GM15510 (cell line): Measurements from ENCODE around the gene BARD1.

Experiments used
- POLR2A ChIP-seq: IDR thresholded peaks from 3 replicates; pipeline ENCODE4 v1.6.1; 2011; ENCODE audit warnings: borderline replicate concordance; ENCODE audit not compliant: insufficient read length; ENCODE audit errors: extremely low read depth

BARD1 gene

GRCh38 chr2:214796911-214797310, 12.6 kb downstream of the BARD1 start:
- no peak for TF ChIP-seq POLR2A

- no peak for TF ChIP-seq POLR2A
Measured at GRCh38 chr2:214782671-214783070, 26.8 kb downstream of the BARD1 start.

- TF ChIP-seq POLR2A = no peak
Measured at GRCh38 chr2:214781226-214781625, 28.3 kb downstream of the BARD1 start.

- no peak for TF ChIP-seq POLR2A
Measured at GRCh38 chr2:214775971-214776370, 33.5 kb downstream of the BARD1 start.

- no peak for TF ChIP-seq POLR2A
Measured at GRCh38 chr2:214774108-214774507, 35.4 kb downstream of the BARD1 start.

GRCh38 chr2:214772443-214773015, 37.0 kb downstream of the BARD1 start:
- no peak for TF ChIP-seq POLR2A

- no peak for TF ChIP-seq POLR2A
Measured at GRCh38 chr2:214765180-214765579, 44.3 kb downstream of the BARD1 start.

- TF ChIP-seq POLR2A = no peak
Measured at GRCh38 chr2:214753455-214753854, 56.0 kb downstream of the BARD1 start.

- no peak for TF ChIP-seq POLR2A
Measured at GRCh38 chr2:214750529-214750928, 59.0 kb downstream of the BARD1 start.

- TF ChIP-seq POLR2A = no peak
Measured at GRCh38 chr2:214747992-214748391, 61.5 kb downstream of the BARD1 start.

- no peak for TF ChIP-seq POLR2A
Measured at GRCh38 chr2:214742119-214742518, 67.4 kb downstream of the BARD1 start.

- TF ChIP-seq POLR2A = no peak
Measured at GRCh38 chr2:214740867-214741395, 68.6 kb downstream of the BARD1 start.

GRCh38 chr2:214737188-214737587, 72.3 kb downstream of the BARD1 start:
- no peak for TF ChIP-seq POLR2A

- no peak for TF ChIP-seq POLR2A
Measured at GRCh38 chr2:214730800-214731407, 78.6 kb downstream of the BARD1 start.

- no peak for TF ChIP-seq POLR2A
Measured at GRCh38 chr2:214730248-214730647, 79.2 kb downstream of the BARD1 start.

GRCh38 chr2:214724741-214725140, 84.7 kb downstream of the BARD1 start:
- no peak for TF ChIP-seq POLR2A
